HepG2 (cell line): ENCODE data around the gene TMEM98. TPM values are rescaled to one million over a fixed set of nuclear protein-coding genes. Genes with fewer than 3 reads are reported as not detected.

Experiments
- ADNP ChIP-seq: sonication (generic); formaldehyde crosslinking; IDR thresholded peaks from 2 replicates; pipeline ENCODE4 v1.4.0; 2020; ENCODE audit warnings: missing genetic modification reagents
- BCLAF1 ChIP-seq: fragments of 450-650 bp; IDR thresholded peaks from 2 replicates; pipeline ENCODE4 v1.6.1; 2017; ENCODE audit warnings: mild to moderate bottlenecking
- BRCA1 ChIP-seq: sonication (generic); formaldehyde crosslinking; IDR thresholded peaks from 2 replicates; pipeline ENCODE4 v1.4.0; 2020; ENCODE audit warnings: missing genetic modification reagents
- FLYWCH1 ChIP-seq: sonication (generic); formaldehyde crosslinking; IDR thresholded peaks from 2 replicates; pipeline ENCODE4 v1.8.1; 2023; ENCODE audit warnings: mild to moderate bottlenecking, missing genetic modification reagents
- GABPA ChIP-seq, 2 experiments: IDR thresholded peaks; 2 replicates each; pipeline ENCODE4 v1.6.1; 2011 to 2016; ENCODE audit warnings: low read depth in 2 of 2, low read length in 1 of 2, missing biosample characterization in 1 of 2, missing genetic modification characterization in 1 of 2
- GTF2F1 ChIP-seq: fragments of 150-350 bp; IDR thresholded peaks from 2 replicates; pipeline ENCODE4 v1.6.1; 2014; ENCODE audit warnings: low read length
- KDM4B ChIP-seq: sonication (generic); formaldehyde crosslinking; IDR thresholded peaks from 2 replicates; pipeline ENCODE4 v1.4.0; 2020; ENCODE audit warnings: missing genetic modification reagents
- KDM6A ChIP-seq: IDR thresholded peaks from 2 replicates; pipeline ENCODE4 v1.6.1; 2016; ENCODE audit warnings: low read depth
- MAFK ChIP-seq, 2 experiments: IDR thresholded peaks in 1 of 2; conservative IDR thresholded peaks in 1 of 2; 2 replicates each; pipeline ENCODE4 v1.6.1; 2011; ENCODE audit warnings: improper control_type of control experiment in 2 of 2, low read length in 2 of 2
- MED1 ChIP-seq: sonication (generic); formaldehyde crosslinking; IDR thresholded peaks from 2 replicates; pipeline ENCODE4 v1.4.0; 2020; ENCODE audit warnings: missing genetic modification reagents
- MEF2D ChIP-seq: sonication (generic); formaldehyde crosslinking; IDR thresholded peaks from 2 replicates; pipeline ENCODE4 v1.5.1; 2020; ENCODE audit warnings: mild to moderate bottlenecking, missing genetic modification reagents
- NR1H2 ChIP-seq: sonication (generic); formaldehyde crosslinking; IDR thresholded peaks from 2 replicates; pipeline ENCODE4 v1.8.1; 2022; ENCODE audit warnings: low read depth, missing genetic modification reagents, borderline replicate concordance
- SCMH1 ChIP-seq: sonication (generic); formaldehyde crosslinking; IDR thresholded peaks from 2 replicates; pipeline ENCODE4 v1.9.0; 2021; ENCODE audit warnings: missing genetic modification reagents, mild to moderate bottlenecking, borderline replicate concordance
- SKI ChIP-seq: fragments of 450-650 bp; IDR thresholded peaks from one replicate; pipeline ENCODE4 v1.6.1; 2018; ENCODE audit warnings: mild to moderate bottlenecking; ENCODE audit not compliant: partially characterized antibody
- TAF15 ChIP-seq: fragments of 200-400 bp; formaldehyde crosslinking; IDR thresholded peaks from one replicate; pipeline ENCODE4 v1.6.1; 2018; ENCODE audit warnings: mild to moderate bottlenecking, low read depth, low read length; ENCODE audit not compliant: poor library complexity, severe bottlenecking
- TBX2 ChIP-seq: sonication (generic); formaldehyde crosslinking; IDR thresholded peaks from 2 replicates; pipeline ENCODE4 v1.5.0; 2020; ENCODE audit warnings: missing genetic modification reagents, mild to moderate bottlenecking, borderline replicate concordance
- TEAD3 ChIP-seq: optimal IDR thresholded peaks from 2 replicates; pipeline ENCODE3; 2016; ENCODE audit warnings: borderline replicate concordance
- TGIF2 ChIP-seq: IDR thresholded peaks from 2 replicates; pipeline ENCODE4 v1.6.1; 2016; ENCODE audit warnings: control low read depth, missing compliant biosample characterization
- U2AF1 ChIP-seq: fragments of 200-400 bp; formaldehyde crosslinking; optimal IDR thresholded peaks from 2 replicates; pipeline ENCODE3; 2017; ENCODE audit warnings: mild to moderate bottlenecking, low read depth, low read length
- ZBTB3 ChIP-seq: sonication (generic); formaldehyde crosslinking; IDR thresholded peaks from 2 replicates; pipeline ENCODE4 v1.4.0; 2020; ENCODE audit warnings: low read depth, mild to moderate bottlenecking, moderate library complexity, missing genetic modification reagents, borderline replicate concordance
- ZNF124 ChIP-seq: sonication (generic); formaldehyde crosslinking; IDR thresholded peaks from 2 replicates; pipeline ENCODE4 v1.4.0; 2020; ENCODE audit warnings: missing genetic modification reagents
- ZNF383 ChIP-seq: sonication (generic); formaldehyde crosslinking; IDR thresholded peaks from 2 replicates; pipeline ENCODE4 v1.4.0; 2020; ENCODE audit warnings: missing genetic modification reagents, mild to moderate bottlenecking, borderline replicate concordance
- ZNF512B ChIP-seq: sonication (generic); formaldehyde crosslinking; IDR thresholded peaks from 2 replicates; pipeline ENCODE4 v1.5.1; 2020; ENCODE audit warnings: missing genetic modification reagents, mild to moderate bottlenecking, borderline replicate concordance
- polyA plus RNA-seq, 8 experiments: library from polyadenylated mRNA; depleted of rRNA in 3 of 8; stranded (reverse) in 7 of 8; unstranded in 1 of 8; fragments of >200 nt; fragmentation: Illumina TruSeq in 4 of 8; extraction: Trizol in 4 of 8; gene quantifications; 2 replicates each; pipeline versions ENCODE4 v1.2.1 to v1.2.3, GENCODE V29; 2011 to 2016; ENCODE audit warnings: low read depth in 4 of 8, missing spikeins in 1 of 8, mixed read lengths in 1 of 8; ENCODE audit not compliant: insufficient read depth in 1 of 8
- total RNA-seq, 5 experiments: library from RNA; depleted of rRNA; stranded (reverse); fragments of >200 nt; fragmentation: Illumina TruSeq; extraction: Trizol; gene quantifications; 2 replicates each; pipeline ENCODE4 v1.2.3, GENCODE V29; 2016; ENCODE audit warnings: low read depth in 1 of 5
- TF ChIP-seq, protein P1 (sequence below): sonication (generic); formaldehyde crosslinking; conservative IDR thresholded peaks from 2 replicates; pipeline ENCODE4 v1.8.0; 2022; ENCODE audit warnings: low read depth, missing genetic modification reagents

The TMEM98 gene
- total and polyA plus RNA-seq, 2 of the 13 experiments (the other 11 are each of a cell fraction or from before 2014, with no cell fraction given), result 103 to 175 TPM

DNA sequence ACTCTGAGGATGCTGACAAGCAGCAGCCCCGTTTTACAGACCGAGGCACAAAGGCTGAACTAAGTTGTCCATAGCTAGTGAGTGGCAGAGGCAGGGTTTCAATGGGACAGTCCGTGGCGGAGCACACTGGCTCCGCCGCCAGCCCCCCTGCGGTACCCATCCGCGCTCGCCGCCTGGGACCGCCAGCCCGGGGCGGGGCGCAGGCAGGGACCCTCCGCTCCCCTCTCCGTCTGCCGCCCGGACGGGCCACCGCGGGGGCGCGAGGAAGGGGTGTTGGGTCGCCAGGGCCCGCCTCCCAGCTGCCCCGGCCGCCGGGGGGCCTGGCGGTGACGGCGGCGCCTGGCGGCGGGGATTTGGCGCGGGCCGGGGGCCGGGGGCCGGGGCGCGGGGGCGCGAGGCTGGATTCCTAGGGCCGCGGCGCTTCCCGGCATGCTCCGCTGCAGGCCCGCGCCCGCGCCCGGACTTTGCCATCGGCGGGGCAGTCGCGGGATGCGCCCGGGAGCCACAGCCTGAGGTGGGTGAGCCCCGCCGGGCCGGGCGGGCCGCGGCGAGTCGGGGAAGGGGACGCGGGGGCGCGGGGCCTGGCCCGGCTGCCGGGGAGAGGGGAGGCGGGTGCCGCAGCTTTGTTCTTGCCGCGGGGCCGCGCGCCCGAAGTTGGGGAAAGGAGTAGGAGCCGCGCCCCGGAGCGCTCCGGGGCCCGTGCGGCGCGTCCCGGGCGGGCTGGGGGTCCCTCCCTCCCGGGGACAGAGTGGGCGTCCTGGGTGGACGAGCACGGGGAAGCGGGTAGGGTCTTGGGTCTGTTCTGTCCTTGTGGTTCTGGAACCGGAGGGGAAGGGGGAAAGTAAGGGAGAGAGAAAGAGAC is at the start of gene TMEM98 (continued):
- TF ChIP-seq ZNF512B (CRISPR knock-in tag) (no peak), ZNF383 (CRISPR knock-in tag) (no peak), U2AF1 (no peak), MED1 (CRISPR knock-in tag) (no peak), TEAD3 (CRISPR knock-in tag) (no peak), TAF15 (no peak), ZBTB3 (CRISPR knock-in tag) (no peak), GABPA (IDR thresholded peaks at IDR 0.05; ENCODE audit: low read depth, low read length) (0 out of 2 replicates have a peak, but pooled peaks have one; percentile 15), GABPA (CRISPR knock-in tag; IDR thresholded peaks at IDR 0.05; ENCODE audit: low read depth) (no peak), TGIF2 (no peak), ZNF124 (CRISPR knock-in tag) (no peak), MEF2D (CRISPR knock-in tag) (no peak), TBX2 (CRISPR knock-in tag) (no peak; the same call in 1 of the 2 replicates), ADNP (no peak), MAFK (conservative IDR thresholded peaks at IDR 0.05 in 1 of 2, IDR thresholded peaks at IDR 0.05 in 1 of 2; ENCODE audit: low read length in 2 of 2) (no peak), FLYWCH1 (CRISPR knock-in tag) (no peak), GTF2F1 (no peak), SKI (no peak), BCLAF1 (no peak), BRCA1 (CRISPR knock-in tag) (0 out of 2 replicates have a peak, but pooled peaks have one; percentile 60), KDM4B (CRISPR knock-in tag) (no peak), SCMH1 (no peak), NR1H2 (CRISPR knock-in tag) (no peak), KDM6A (no peak)
- TF ChIP-seq, protein P1, sequence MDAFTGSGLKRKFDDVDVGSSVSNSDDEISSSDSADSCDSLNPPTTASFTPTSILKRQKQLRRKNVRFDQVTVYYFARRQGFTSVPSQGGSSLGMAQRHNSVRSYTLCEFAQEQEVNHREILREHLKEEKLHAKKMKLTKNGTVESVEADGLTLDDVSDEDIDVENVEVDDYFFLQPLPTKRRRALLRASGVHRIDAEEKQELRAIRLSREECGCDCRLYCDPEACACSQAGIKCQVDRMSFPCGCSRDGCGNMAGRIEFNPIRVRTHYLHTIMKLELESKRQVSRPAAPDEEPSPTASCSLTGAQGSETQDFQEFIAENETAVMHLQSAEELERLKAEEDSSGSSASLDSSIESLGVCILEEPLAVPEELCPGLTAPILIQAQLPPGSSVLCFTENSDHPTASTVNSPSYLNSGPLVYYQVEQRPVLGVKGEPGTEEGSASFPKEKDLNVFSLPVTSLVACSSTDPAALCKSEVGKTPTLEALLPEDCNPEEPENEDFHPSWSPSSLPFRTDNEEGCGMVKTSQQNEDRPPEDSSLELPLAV, result no peak
